Fibroblast of pulmonary artery (primary cell): ENCODE results near the gene FOXO6.
A peak's percentile ranks its signal among the peaks of the same experiment; 100 is the strongest.

Experiments used
- DNase-seq: peaks from one replicate; pipeline ENCODE4 v3.0.0-alpha.2; 2010; ENCODE audit warnings: low read depth
- H3K4me3 ChIP-seq: replicated peaks from 2 replicates; pipeline ENCODE4 v1.5.1; 2011; ENCODE audit warnings: low read depth, mild to moderate bottlenecking, control low read depth, low read length, moderate library complexity
- TF ChIP-seq, protein P1 (sequence below): IDR thresholded peaks from 2 replicates; pipeline ENCODE4 v1.5.1; 2011; ENCODE audit warnings: mild to moderate bottlenecking, control low read depth, low read length, inconsistent platforms; ENCODE audit errors: missing control alignments

The FOXO6 gene

GRCh38 chr1:41322835-41323234 is 38.4 kb upstream of the FOXO6 start:
- TF ChIP-seq, protein P1, sequence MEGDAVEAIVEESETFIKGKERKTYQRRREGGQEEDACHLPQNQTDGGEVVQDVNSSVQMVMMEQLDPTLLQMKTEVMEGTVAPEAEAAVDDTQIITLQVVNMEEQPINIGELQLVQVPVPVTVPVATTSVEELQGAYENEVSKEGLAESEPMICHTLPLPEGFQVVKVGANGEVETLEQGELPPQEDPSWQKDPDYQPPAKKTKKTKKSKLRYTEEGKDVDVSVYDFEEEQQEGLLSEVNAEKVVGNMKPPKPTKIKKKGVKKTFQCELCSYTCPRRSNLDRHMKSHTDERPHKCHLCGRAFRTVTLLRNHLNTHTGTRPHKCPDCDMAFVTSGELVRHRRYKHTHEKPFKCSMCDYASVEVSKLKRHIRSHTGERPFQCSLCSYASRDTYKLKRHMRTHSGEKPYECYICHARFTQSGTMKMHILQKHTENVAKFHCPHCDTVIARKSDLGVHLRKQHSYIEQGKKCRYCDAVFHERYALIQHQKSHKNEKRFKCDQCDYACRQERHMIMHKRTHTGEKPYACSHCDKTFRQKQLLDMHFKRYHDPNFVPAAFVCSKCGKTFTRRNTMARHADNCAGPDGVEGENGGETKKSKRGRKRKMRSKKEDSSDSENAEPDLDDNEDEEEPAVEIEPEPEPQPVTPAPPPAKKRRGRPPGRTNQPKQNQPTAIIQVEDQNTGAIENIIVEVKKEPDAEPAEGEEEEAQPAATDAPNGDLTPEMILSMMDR = peak; percentile 23
- no peak for DNase-seq
- H3K4me3 ChIP-seq = no peak overlapping the region

- H3K4me3 ChIP-seq = no peak overlapping the region
- DNase-seq = no peak
- TF ChIP-seq, protein P1 = no peak
Measured at GRCh38 chr1:41323243-41323642, 38.0 kb upstream of the FOXO6 start.

GRCh38 chr1:41325801-41326200 is 35.4 kb upstream of the FOXO6 start:
- H3K4me3 ChIP-seq = no peak overlapping the region
- TF ChIP-seq, protein P1 = no peak
- DNase-seq = no peak

- TF ChIP-seq, protein P1 = no peak
- DNase-seq = no peak
- no peak overlapping the region for H3K4me3 ChIP-seq
Measured at GRCh38 chr1:41327383-41327999, 33.7 kb upstream of the FOXO6 start.

DNA sequence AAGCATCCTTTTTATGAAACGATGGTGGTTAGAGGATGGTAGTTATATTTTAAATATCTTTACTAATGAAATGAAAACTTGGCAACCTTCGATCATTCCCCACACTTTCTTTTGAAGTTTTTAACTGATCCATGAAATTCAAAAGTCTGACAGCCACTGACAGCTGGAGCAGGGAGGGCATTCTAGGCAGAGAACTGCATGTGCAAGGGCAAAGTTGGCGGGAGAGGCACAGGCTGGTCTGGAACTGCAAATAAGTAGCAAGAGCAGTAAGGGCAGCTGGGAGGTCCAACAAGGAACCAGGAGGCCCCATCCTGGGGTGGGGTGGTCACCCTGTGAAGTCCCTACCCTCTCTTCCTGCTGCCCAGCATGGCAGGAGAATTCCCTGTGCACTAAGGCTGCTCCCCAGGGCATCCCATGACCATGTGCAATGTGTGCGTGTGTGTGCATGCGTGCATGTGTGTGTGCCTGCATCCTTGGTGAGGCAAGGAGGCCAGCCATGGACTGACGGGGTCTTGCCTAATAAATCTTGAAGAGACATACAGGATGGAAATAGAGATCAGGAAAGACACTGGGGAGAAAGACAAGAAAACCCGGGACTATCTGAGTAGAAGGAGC is 33.1 kb upstream of the FOXO6 start:
- TF ChIP-seq, protein P1 = no peak
- H3K4me3 ChIP-seq = no peak overlapping the region
- DNase-seq = no peak

DNA sequence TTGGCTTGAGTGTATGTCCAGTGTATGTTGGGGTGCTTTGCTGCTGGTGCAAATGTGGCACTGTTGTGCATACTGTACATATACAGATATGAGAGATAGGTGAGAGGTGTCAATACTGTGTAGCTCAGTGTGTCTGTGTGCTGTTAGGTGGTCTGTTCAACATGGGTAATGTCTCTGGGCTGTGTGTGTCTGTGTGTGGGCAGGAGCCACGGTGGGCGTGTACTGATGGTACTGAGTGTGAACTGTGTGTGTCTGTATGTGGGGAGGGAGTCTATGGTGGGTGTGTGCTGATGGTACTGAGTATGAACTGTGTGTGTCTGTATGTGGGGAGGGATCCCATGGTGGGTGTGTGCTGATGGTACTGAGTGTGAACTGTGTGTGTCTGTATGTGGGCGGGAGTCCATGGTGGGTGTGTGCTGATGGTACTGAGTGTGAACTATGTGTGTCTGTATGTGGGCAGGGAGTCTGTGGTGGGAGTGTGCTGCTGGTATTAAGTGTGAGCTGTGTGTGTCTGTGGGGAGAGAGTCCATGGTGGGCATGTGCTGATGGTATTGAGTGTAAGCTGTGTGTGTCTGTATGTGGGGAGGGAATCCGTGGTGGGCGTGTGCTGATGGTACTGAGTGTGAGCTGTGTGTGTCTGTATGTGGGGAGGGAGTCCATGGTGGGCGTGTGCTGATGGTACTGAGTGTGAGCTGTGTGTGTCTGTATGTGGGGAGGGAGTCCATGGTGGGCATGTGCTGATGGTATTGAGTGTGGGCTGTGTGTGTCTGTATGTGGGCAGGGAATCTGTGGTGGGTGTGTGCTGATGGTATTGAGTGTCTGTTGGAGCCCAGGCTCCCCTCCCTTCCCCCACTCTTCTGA is 32.2 kb upstream of the FOXO6 start:
- no peak overlapping the region for H3K4me3 ChIP-seq

More for the DNA sequence above, 32.2 kb upstream of the FOXO6 start:
- TF ChIP-seq, protein P1 = no peak
- no peak for DNase-seq
